Measurements from ENCODE around the gene ADAM15. TPM values are rescaled to one million over a fixed set of nuclear protein-coding genes. Genes with fewer than 3 reads are reported as not detected.

Gene ADAM15
- total RNA-seq, 3 donors from 2014 or later: 97.8 to 155 (median 109) TPM

DNA sequence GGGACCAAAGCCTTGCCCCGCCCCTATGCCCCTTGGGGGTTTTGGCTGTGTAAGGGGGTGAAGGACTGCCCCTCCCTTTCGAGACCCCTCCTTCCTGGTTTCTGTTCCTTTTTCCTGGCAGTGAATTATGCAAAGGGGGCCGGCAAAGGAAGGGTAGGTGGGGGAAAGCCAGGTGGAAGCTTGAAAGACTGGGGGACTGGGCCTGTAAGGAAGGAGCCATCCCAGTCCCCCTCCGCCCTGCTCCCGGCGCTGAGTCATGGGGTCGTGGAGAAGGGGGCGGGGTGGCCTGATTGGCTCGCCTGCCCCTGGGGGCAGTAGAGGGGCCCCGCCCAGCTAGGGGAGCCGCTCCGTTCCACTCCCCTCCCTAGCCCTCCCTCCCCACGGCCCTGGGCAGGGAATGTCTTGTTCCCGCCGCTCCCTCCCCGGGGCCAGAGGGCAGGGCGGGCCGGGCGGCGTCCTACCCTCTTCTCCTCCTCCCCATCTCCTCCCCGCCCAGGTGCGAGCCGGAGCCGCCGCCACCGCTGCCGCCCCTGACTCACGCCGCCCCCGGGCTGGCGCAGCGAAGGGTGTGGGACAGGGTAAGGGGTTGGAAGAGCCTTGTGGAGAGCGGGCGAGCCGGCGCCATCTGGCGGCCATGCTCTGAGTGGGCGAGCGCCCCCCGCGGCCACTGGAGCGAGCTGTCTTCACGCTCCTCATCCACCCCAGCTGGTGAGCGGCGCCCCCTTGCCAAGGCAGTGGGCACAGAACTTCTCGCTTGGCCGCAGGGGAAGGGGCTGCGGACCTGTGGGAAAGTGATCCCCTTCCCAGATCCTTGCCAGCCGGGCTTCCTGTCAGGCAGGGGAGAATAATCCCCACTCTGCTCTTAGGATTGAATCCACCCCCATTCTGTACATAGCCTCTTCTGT is 33.8 kb upstream of the ADAM15 start:
- intact Hi-C loops (cut with DNase I; ENCODE audit: low total_unique reads): loop anchor here (5.0 kb wide), 1 partner anchor 35 kb away; the partner anchor contains the start of gene ADAM15

DNA sequence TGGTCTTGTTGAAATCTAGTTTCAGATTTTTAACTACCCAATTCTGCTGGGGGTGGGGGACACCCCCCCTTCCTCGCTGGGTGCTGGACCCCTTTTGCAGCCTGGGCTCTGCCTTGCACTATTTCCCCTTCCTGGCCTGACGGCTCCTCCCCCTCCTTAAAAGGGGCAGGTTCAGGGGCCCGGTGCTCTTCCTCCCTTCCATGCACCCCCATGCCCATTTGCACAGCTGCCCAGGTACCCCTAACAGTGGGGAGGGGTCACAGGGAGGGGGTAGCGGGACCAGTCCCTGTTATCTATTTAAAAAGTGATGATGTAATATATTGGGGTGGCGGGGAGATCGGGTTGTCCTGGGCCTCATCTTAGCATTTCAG is 33.2 kb upstream of the ADAM15 start:
- intact Hi-C loops (cut with DNase I; ENCODE audit: low total_unique reads): loop anchor here (5.0 kb wide), 1 partner anchor 34 kb away; the partner anchor contains the start of gene ADAM15
- Histone ChIP-seq H3K27ac (peak overlapping the region; percentile 91 to 92), H3K4me1 (peaks cover 3 to 9% of the 10 kb centered on the region in 2 donors), H3K36me3 (no peaks in the 10 kb centered on the region), H3K9me3 (no peaks in the 10 kb centered on the region), H3K27me3 (no peaks in the 10 kb centered on the region), H3K4me3 (peak overlapping the region; percentile 44 to 59 (median 47))
- TF ChIP-seq POLR2A (IDR thresholded peaks at IDR 0.05) (no peak), POLR2AphosphoS5 (IDR thresholded peaks at IDR 0.05) (no peak)
- TF ChIP-seq, protein P1, sequence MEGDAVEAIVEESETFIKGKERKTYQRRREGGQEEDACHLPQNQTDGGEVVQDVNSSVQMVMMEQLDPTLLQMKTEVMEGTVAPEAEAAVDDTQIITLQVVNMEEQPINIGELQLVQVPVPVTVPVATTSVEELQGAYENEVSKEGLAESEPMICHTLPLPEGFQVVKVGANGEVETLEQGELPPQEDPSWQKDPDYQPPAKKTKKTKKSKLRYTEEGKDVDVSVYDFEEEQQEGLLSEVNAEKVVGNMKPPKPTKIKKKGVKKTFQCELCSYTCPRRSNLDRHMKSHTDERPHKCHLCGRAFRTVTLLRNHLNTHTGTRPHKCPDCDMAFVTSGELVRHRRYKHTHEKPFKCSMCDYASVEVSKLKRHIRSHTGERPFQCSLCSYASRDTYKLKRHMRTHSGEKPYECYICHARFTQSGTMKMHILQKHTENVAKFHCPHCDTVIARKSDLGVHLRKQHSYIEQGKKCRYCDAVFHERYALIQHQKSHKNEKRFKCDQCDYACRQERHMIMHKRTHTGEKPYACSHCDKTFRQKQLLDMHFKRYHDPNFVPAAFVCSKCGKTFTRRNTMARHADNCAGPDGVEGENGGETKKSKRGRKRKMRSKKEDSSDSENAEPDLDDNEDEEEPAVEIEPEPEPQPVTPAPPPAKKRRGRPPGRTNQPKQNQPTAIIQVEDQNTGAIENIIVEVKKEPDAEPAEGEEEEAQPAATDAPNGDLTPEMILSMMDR (IDR thresholded peaks at IDR 0.05): no peak
- DNase-seq (ENCODE audit: low spot score in 2 of 2): no peak

More for the DNA sequence above, 33.8 kb upstream of the ADAM15 start:
- peak overlapping the region; percentile 91 to 92 for H3K27ac ChIP-seq
- TF ChIP-seq POLR2AphosphoS5 (IDR thresholded peaks at IDR 0.05) (peak; percentile 82 to 97 (median 95)), POLR2A (IDR thresholded peaks at IDR 0.05) (no peak)
- TF ChIP-seq, protein P1 (IDR thresholded peaks at IDR 0.05): peak; percentile 96 to 100 (median 99)
- peak overlapping the region; percentile 44 to 59 (median 47) for H3K4me3 ChIP-seq
- H3K27me3 ChIP-seq: no peaks in the 10 kb centered on the region
- no peaks in the 10 kb centered on the region for H3K9me3 ChIP-seq
- H3K4me1 ChIP-seq: peaks cover 0 to 11% of the 10 kb centered on the region in 2 donors
- H3K36me3 ChIP-seq: no peaks in the 10 kb centered on the region
- peak; percentile 95 to 97 for DNase-seq (ENCODE audit: low spot score in 2 of 2)

DNA sequence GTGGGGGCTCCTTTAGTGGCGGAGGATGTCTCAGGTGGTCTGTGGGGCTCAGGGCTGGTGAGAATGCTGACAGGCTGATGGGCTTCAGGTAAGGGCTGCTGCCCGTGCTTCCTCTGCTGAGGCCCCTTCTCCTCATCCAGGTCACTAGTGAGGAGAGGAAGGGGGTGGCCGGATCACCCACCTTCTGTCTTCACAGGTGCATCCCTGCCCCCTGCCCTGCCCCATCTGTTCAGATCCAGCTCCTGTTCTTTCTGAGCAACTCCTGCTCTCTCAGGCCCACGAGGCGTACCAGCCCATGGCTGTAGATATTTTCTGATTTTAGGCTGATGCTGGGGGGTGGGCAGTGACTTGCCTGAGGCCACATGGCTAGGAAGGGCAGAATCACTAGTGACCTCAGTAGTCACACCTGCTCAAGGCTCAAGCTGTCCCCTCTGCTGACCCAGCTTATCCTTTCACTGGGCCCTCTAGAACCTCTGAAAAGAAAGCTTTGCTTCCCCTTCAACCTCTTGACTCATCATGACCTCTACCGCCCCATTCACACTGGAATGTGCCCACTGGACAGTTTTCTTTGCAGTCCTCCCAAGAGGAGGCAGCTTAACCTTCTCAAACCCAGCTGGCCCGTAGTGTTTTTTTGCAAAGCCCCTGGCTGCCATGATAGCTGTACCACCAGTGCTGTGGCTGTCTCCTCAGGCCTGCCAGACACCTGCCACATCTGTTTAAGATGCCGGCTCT is 32.3 kb upstream of the ADAM15 start:
- DNase-seq (ENCODE audit: low spot score in 2 of 2): no peak
- peak overlapping the region; percentile 91 to 92 for H3K27ac ChIP-seq
- H3K4me3 ChIP-seq: no peak overlapping the region
- no peaks in the 10 kb centered on the region for H3K27me3 ChIP-seq
- no peaks in the 10 kb centered on the region for H3K9me3 ChIP-seq
- intact Hi-C loops (cut with DNase I; ENCODE audit: low total_unique reads): loop anchor here (5.0 kb wide), 1 partner anchor 34 kb away; the partner anchor contains the start of gene ADAM15
- H3K36me3 ChIP-seq: no peaks in the 10 kb centered on the region
- TF ChIP-seq POLR2AphosphoS5 (IDR thresholded peaks at IDR 0.05): no peak
- TF ChIP-seq POLR2A (IDR thresholded peaks at IDR 0.05): no peak
- TF ChIP-seq, protein P1 (IDR thresholded peaks at IDR 0.05): no peak
- H3K4me1 ChIP-seq: peaks cover 3 to 9% of the 10 kb centered on the region in 2 donors

DNA sequence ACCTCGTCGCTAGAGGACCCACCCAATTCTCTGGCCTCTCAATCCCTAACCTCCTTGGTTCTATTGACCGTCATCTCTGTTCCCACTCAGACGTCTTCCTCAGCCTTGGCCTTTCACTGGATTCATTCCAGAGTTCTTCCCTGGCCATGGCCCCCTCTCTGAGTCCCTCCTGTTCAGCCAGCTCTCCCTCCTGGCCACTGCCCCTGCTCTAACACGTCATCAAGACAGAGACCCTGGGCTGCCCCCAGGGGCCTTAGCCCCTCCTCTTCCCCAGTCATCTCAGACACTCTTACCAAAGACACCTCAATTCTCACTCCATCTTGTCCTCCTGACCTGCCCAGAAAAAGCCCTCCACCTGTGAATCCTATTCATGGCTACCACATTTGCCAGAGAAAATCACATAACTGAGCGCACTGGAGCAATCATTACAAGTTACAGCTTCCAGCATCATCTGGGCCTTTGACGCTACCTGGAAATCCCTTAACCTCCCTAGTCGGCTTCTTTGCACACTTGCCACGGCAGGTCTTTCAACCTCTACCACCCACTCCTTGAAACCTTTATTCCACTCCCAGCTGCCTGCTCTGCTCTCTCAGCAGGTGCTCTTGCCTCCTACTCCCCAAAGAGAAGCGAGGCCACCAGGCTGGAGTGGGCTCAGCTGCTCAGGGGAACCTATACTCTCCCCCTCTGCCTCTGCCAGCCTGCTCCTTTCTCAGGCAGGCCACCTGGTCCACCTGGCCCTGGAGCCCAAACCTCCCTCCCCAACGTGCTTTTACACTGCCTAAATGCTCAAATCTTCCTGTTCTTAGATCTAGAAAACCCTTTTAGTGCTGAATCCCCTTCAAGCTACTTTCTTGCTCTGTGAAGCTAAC is 31.5 kb upstream of the ADAM15 start:
- no peak for DNase-seq (ENCODE audit: low spot score in 2 of 2)
- Histone ChIP-seq H3K27ac (peak overlapping the region; percentile 1 to 92), H3K4me1 (peaks cover 3 to 9% of the 10 kb centered on the region in 2 donors), H3K4me3 (no peak overlapping the region), H3K27me3 (no peaks in the 10 kb centered on the region), H3K36me3 (no peaks in the 10 kb centered on the region), H3K9me3 (no peaks in the 10 kb centered on the region)
- TF ChIP-seq, protein P1 (IDR thresholded peaks at IDR 0.05): no peak
- TF ChIP-seq POLR2AphosphoS5 (IDR thresholded peaks at IDR 0.05): no peak
- no peak for TF ChIP-seq POLR2A (IDR thresholded peaks at IDR 0.05)
- intact Hi-C loops (cut with DNase I; ENCODE audit: low total_unique reads): loop anchor here (5.0 kb wide), 1 partner anchor 33 kb away; the partner anchor contains the start of gene ADAM15

Data from breast epithelium (tissue), 4 donors.